Neural progenitor cell (in vitro differentiated cells): ENCODE measurements around the gene BTRC. TPM values are rescaled to one million over a fixed set of nuclear protein-coding genes. Genes with fewer than 3 reads are reported as not detected.

Experiments
- DNase-seq: peaks from one replicate; pipeline ENCODE4 v3.0.0-alpha.2; 2016; ENCODE audit warnings: low spot score
- H2AFZ ChIP-seq: fragments of 200-600 bp; sonication (generic); replicated peaks from 2 replicates; pipeline ENCODE4 v1.6.1; 2016; ENCODE audit warnings: antibody characterized with exemption
- H3F3A ChIP-seq: fragments of 200-600 bp; sonication (generic); 2 replicates; pipeline ENCODE4 v1.6.1; 2016; ENCODE audit warnings: antibody characterized with exemption, low read depth
- H3K27ac ChIP-seq: fragments of 200-600 bp; sonication (generic); 2 replicates; pipeline ENCODE4 v1.5.1; 2016; ENCODE audit warnings: mild to moderate bottlenecking
- H3K27me3 ChIP-seq: fragments of 200-600 bp; sonication (generic); 2 replicates; pipeline ENCODE4 v1.6.1; 2016; ENCODE audit warnings: mild to moderate bottlenecking, moderate library complexity
- H3K36me3 ChIP-seq: fragments of 200-600 bp; sonication (generic); 2 replicates; pipeline ENCODE4 v1.5.1; 2016
- H3K4me1 ChIP-seq: fragments of 200-600 bp; sonication (generic); 2 replicates; pipeline ENCODE4 v1.6.1; 2016; ENCODE audit warnings: mixed run types
- H3K4me2 ChIP-seq: fragments of 200-600 bp; sonication (generic); 2 replicates; pipeline ENCODE4 v1.6.1; 2016
- H3K4me3 ChIP-seq: fragments of 200-600 bp; sonication (generic); 2 replicates; pipeline ENCODE4 v1.5.1; 2016
- H3K79me2 ChIP-seq: fragments of 200-600 bp; sonication (generic); 2 replicates; pipeline ENCODE4 v1.6.1; 2016; ENCODE audit warnings: low read depth
- H3K9ac ChIP-seq: fragments of 200-600 bp; sonication (generic); 2 replicates; pipeline ENCODE4 v1.6.1; 2016
- H3K9me3 ChIP-seq: fragments of 200-600 bp; sonication (generic); 2 replicates; pipeline ENCODE4 v1.5.1; 2016; ENCODE audit warnings: low read depth
- H4K20me1 ChIP-seq: fragments of 200-600 bp; sonication (generic); 2 replicates; pipeline ENCODE4 v1.6.1; 2016; ENCODE audit warnings: low read depth
- H3K27ac Mint-ChIP-seq: 3 replicates; pipeline ENCODE4 v1.8.0; 2021; ENCODE audit warnings: mixed read lengths
- H3K27me3 Mint-ChIP-seq: 2 replicates; pipeline ENCODE4 v1.8.0; 2022; ENCODE audit warnings: low read depth, mild to moderate bottlenecking, inconsistent platforms, moderate library complexity, mixed read lengths; ENCODE audit not compliant: insufficient read depth
- H3K36me3 Mint-ChIP-seq: 3 replicates; pipeline ENCODE4 v1.8.0; 2021; ENCODE audit warnings: mixed read lengths
- H3K4me1 Mint-ChIP-seq: 3 replicates; pipeline ENCODE4 v1.8.0; 2021; ENCODE audit warnings: mixed read lengths
- H3K4me3 Mint-ChIP-seq: 3 replicates; pipeline ENCODE4 v1.8.0; 2021; ENCODE audit warnings: mild to moderate bottlenecking, moderate library complexity, mixed read lengths
- H3K9me3 Mint-ChIP-seq: 3 replicates; pipeline ENCODE4 v1.8.0; 2020; ENCODE audit warnings: mixed read lengths
- EZH2 ChIP-seq: fragments of 200-600 bp; sonication (generic); IDR thresholded peaks from 2 replicates; pipeline ENCODE4 v1.6.1; 2017; ENCODE audit warnings: antibody characterized with exemption, mild to moderate bottlenecking, moderate library complexity
- EZH2phosphoT487 ChIP-seq: fragments of 200-600 bp; sonication (generic); IDR thresholded peaks from 2 replicates; pipeline ENCODE4 v1.6.1; 2017; ENCODE audit warnings: antibody characterized with exemption
- total RNA-seq: library from RNA; depleted of rRNA; stranded (reverse); fragments of >200 nt; gene quantifications from 2 replicates; pipeline ENCODE4 v1.2.3, GENCODE V29; 2015; ENCODE audit warnings: low replicate concordance
- TF ChIP-seq, protein P1 (sequence below): fragments of 200-600 bp; sonication (generic); IDR thresholded peaks from 2 replicates; pipeline ENCODE4 v1.5.1; 2017; ENCODE audit warnings: antibody characterized with exemption, mild to moderate bottlenecking

Gene BTRC
- total RNA-seq, 1 donor from 2014 or later: 25.4 TPM

GRCh38 chr10:101402711-101403110 is 48.7 kb downstream of the BTRC start:
- H3K27ac ChIP-seq: no peak overlapping the region
- no peaks in the 10 kb centered on the region for H3K36me3 Mint-ChIP-seq
- no peaks in the 10 kb centered on the region for H3K27me3 Mint-ChIP-seq

GRCh38 chr10:101403161-101403560 is 49.2 kb downstream of the BTRC start:
- Histone ChIP-seq H3K9ac (no peak overlapping the region), H3K27me3 (no peaks in the 10 kb centered on the region), H3F3A (no peaks in the 10 kb centered on the region), H3K79me2 (peaks cover 9% of the 10 kb centered on the region), H3K4me1 (peaks cover 12% of the 10 kb centered on the region), H2AFZ (no peak overlapping the region), H3K4me2 (no peak overlapping the region), H3K4me3 (no peak overlapping the region), H3K36me3 (no peaks in the 10 kb centered on the region), H3K9me3 (no peaks in the 10 kb centered on the region), H4K20me1 (no peaks in the 10 kb centered on the region), H3K27ac (no peak overlapping the region)
- H3K4me1 Mint-ChIP-seq: peaks cover 14% of the 10 kb centered on the region
- no peaks in the 10 kb centered on the region for H3K36me3 Mint-ChIP-seq
- no peaks in the 10 kb centered on the region for H3K9me3 Mint-ChIP-seq
- no peak overlapping the region for H3K4me3 Mint-ChIP-seq
- no peak overlapping the region for H3K27ac Mint-ChIP-seq
- TF ChIP-seq EZH2phosphoT487 (no peak), EZH2 (no peak)
- TF ChIP-seq, protein P1, sequence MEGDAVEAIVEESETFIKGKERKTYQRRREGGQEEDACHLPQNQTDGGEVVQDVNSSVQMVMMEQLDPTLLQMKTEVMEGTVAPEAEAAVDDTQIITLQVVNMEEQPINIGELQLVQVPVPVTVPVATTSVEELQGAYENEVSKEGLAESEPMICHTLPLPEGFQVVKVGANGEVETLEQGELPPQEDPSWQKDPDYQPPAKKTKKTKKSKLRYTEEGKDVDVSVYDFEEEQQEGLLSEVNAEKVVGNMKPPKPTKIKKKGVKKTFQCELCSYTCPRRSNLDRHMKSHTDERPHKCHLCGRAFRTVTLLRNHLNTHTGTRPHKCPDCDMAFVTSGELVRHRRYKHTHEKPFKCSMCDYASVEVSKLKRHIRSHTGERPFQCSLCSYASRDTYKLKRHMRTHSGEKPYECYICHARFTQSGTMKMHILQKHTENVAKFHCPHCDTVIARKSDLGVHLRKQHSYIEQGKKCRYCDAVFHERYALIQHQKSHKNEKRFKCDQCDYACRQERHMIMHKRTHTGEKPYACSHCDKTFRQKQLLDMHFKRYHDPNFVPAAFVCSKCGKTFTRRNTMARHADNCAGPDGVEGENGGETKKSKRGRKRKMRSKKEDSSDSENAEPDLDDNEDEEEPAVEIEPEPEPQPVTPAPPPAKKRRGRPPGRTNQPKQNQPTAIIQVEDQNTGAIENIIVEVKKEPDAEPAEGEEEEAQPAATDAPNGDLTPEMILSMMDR: no peak
- no peaks in the 10 kb centered on the region for H3K27me3 Mint-ChIP-seq
- DNase-seq: no peak

More at GRCh38 chr10:101402711-101403110, 48.7 kb downstream of the BTRC start:
- Histone ChIP-seq H4K20me1 (peaks cover 3% of the 10 kb centered on the region), H3K4me3 (no peak overlapping the region), H3K36me3 (no peaks in the 10 kb centered on the region), H3K9me3 (no peaks in the 10 kb centered on the region), H3K4me1 (peaks cover 12% of the 10 kb centered on the region), H3K79me2 (peaks cover 11% of the 10 kb centered on the region), H3K27me3 (no peaks in the 10 kb centered on the region), H2AFZ (no peak overlapping the region), H3K9ac (no peak overlapping the region), H3F3A (no peaks in the 10 kb centered on the region), H3K4me2 (no peak overlapping the region)
- Mint-ChIP-seq H3K27ac (no peak overlapping the region), H3K9me3 (no peaks in the 10 kb centered on the region), H3K4me3 (no peak overlapping the region), H3K4me1 (peaks cover 18% of the 10 kb centered on the region)
- no peak for TF ChIP-seq EZH2phosphoT487
- TF ChIP-seq, protein P1: no peak
- TF ChIP-seq EZH2: no peak
- no peak for DNase-seq

DNA sequence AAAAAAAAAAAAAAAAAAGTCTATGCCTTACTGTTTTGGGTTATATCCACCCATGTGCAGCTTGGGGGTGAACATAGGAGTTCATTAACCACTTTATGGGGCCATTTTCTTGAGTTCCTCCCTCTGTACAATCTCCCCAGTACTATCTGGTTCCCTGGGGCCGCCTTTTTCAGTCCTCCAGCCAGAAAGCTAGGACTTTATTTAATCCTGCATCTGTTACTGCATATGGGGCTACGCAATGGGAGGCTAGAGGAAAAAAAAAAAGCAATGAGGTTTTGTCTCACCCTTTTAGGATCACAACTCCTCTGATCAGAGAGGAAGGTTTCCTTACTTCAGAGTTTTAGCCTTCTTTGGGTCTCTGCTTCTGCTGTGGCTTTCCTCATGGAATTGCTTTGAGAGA is 51.0 kb downstream of the BTRC start:
- TF ChIP-seq, protein P1: no peak
- no peak for TF ChIP-seq EZH2phosphoT487
- TF ChIP-seq EZH2: no peak
- H3K36me3 Mint-ChIP-seq: no peaks in the 10 kb centered on the region
- Histone ChIP-seq H3K9ac (no peak overlapping the region), H3K9me3 (no peaks in the 10 kb centered on the region), H3K27me3 (no peaks in the 10 kb centered on the region), H3K4me1 (peaks cover 10% of the 10 kb centered on the region), H3K27ac (no peak overlapping the region), H4K20me1 (no peaks in the 10 kb centered on the region), H3F3A (no peaks in the 10 kb centered on the region), H2AFZ (no peak overlapping the region), H3K36me3 (no peaks in the 10 kb centered on the region), H3K4me3 (no peak overlapping the region), H3K4me2 (no peak overlapping the region), H3K79me2 (peaks cover 9% of the 10 kb centered on the region)
- H3K4me3 Mint-ChIP-seq: no peak overlapping the region
- H3K4me1 Mint-ChIP-seq: peaks cover 11% of the 10 kb centered on the region
- no peaks in the 10 kb centered on the region for H3K27me3 Mint-ChIP-seq
- H3K9me3 Mint-ChIP-seq: peaks cover 3% of the 10 kb centered on the region
- H3K27ac Mint-ChIP-seq: no peak overlapping the region
- no peak for DNase-seq
